Stimulated activated CD4-positive, alpha-beta T cell treated with anti-CD3 and anti-CD28 coated beads, Interleukin-1b, Interleukin-23, amount 100 ng/mL, for 4 hours (primary cell): ENCODE data around the gene SETD4.

ENCODE experiments used
- DNase-seq, 2 donors: peaks; one replicate each; pipeline ENCODE4 v3.0.0-alpha.2; 2020; ENCODE audit warnings: low read depth in 2 of 2

The SETD4 gene

GRCh38 chr21:36008505-36008904 is 51.8 kb downstream of the SETD4 start:
- DNase-seq: no peak

- no peak for DNase-seq
Observed at GRCh38 chr21:36005879-36006400, 54.4 kb downstream of the SETD4 start.

GRCh38 chr21:36005018-36005417 is 55.3 kb downstream of the SETD4 start:
- no peak for DNase-seq

- no peak for DNase-seq
Observed at GRCh38 chr21:36004441-36004840, 55.9 kb downstream of the SETD4 start.

- no peak for DNase-seq
Observed at GRCh38 chr21:36003776-36004175, 56.5 kb downstream of the SETD4 start.

DNA sequence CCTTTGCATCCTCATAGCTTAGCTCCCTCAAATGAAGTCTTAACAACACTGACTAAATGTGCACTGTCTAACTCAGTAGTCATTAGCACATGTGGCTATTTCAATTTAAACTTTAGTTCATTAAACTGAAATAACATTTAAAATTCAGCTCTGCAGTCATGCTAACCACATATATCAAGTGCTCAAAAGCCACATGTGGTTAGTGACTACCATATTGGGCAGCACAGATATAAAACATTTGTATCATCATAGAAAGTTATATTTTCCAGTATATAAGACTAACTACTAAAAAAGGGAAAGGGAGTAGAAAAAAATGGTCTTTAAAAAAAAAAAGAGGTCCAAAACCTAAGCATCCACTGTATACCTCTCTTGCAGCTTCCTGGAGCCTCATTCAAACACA is 64.1 kb downstream of the SETD4 start:
- no peak for DNase-seq

GRCh38 chr21:35995522-35996088 is 64.7 kb downstream of the SETD4 start:
- DNase-seq: no peak

- no peak for DNase-seq
Observed at GRCh38 chr21:35994613-35995012, 65.7 kb downstream of the SETD4 start.

- no peak for DNase-seq
Observed at GRCh38 chr21:35993875-35994490, 66.3 kb downstream of the SETD4 start.

DNA sequence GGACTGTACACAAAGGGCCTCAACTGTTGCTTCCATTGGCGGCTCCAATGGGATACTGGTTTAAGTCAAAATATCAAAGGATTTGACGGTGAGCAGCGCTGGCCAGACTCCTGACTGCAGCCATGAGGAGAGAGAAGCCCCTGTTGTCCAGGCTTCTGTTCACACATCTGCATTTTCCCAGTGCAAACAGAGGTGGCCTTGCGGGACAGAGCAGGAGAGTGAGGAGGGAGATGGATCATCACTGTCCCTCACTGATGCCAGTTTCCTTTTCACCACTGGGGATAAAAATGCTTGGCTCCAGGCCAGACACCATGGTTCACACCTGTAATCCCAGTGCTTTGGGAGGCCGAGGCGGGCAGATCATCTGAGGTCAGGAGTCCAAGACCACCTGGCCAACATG is 69.2 kb downstream of the SETD4 start:
- DNase-seq: no peak

DNA sequence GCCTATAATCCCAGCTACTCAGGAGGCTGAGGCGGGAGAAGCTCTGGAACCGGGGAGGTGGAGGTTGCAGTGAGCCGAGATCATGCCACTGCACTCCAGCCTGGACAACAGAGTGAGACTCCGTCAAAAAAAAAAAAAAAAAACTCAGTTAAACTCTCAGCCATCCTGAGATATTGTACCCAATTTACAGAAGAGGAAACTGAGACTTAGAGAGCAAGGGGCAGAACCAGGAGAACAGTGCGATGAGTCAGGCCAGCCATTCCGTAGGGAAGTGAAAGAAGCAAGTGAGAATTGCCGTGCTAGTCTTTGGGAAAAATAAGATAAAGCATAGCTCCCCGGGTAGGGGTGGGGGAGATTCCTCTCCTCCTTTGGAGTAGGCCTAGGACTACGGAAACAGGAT is 69.7 kb downstream of the SETD4 start:
- DNase-seq: no peak

DNA sequence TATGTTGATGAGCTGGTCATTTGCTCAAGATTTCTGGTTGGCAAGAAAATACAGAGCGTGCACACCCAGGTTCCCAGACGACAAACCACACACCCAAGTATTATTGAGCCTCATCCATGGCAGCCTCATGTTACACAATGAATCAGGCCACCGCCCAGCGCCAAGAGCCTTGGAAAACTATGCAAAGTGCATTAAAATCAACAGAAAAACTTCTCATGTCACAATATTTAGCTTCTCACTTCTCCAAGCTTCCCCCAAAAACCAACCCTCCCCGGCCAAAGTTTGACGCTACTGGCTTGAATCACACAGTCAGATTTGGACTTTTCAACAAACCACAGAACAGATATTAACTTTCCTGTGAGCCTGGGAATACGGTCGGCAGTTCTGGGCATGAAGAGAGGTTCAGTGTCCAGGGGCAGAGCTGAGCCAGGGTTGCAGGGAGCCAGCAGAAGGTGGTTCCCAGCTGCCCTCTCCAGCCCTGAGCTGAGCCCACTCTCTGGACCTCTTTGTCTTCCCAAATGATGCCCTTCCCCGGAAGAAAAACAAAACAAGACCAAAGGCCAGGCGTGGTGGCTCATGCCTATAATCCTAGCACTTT is 71.1 kb downstream of the SETD4 start:
- DNase-seq: no peak

- DNase-seq: no peak
Observed at GRCh38 chr21:35988416-35989137, 71.7 kb downstream of the SETD4 start.

- DNase-seq: no peak
Observed at GRCh38 chr21:35987475-35987874, 72.9 kb downstream of the SETD4 start.

DNA sequence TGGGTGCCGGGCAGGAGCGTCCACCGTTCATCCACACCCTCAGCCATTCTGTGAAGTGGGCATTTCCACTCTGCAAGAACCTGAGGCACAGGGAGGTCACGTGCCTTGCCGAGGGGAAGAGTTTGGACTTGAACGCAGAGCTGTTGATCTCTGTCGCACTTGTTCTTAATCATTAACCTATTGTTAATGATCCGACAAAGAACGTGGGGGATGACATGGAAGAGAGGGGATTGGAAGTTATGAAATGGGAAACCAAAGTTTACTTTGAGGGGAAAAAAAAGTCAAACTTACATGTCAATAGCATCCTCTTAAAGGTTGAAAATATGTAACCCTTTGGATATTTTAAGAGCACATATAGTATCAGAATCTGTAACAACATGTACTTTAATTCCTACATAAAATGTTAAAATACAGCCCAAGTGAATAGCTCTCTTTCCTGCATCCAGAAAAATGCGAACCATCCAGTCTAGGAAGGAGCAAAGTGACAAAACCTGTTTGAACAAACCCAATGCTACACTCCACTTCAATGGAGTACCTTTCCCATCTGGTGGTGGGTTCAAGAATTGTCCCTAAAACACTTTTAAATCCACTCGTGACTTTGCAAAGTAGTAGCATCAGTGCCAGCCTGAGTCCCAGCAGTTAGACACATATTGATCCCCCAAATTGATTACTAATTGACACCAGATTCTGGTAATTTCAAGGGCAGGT is 75.5 kb downstream of the SETD4 start:
- DNase-seq: no peak
